HepG2 (cell line): ENCODE results near the gene ZBP1. TPM values are rescaled to one million over a fixed set of nuclear protein-coding genes. Genes with fewer than 3 reads are reported as not detected.
A peak's percentile ranks its signal among the peaks of the same experiment; 100 is the strongest.

Source experiments
- CREM ChIP-seq, 2 experiments: sonication (generic) in 1 of 2; formaldehyde crosslinking in 1 of 2; IDR thresholded peaks; 2 replicates each; pipeline versions ENCODE4 v1.4.0 to v1.6.1; 2016 to 2020; ENCODE audit warnings: antibody characterized with exemption in 1 of 2, mild to moderate bottlenecking in 1 of 2, missing genetic modification reagents in 1 of 2
- HINFP ChIP-seq: sonication (generic); formaldehyde crosslinking; IDR thresholded peaks from 2 replicates; pipeline ENCODE4 v1.4.0; 2020; ENCODE audit warnings: low read depth, mild to moderate bottlenecking, missing genetic modification reagents
- KMT2A ChIP-seq: sonication (generic); formaldehyde crosslinking; IDR thresholded peaks from 2 replicates; pipeline ENCODE4 v1.4.0; 2020; ENCODE audit warnings: missing genetic modification reagents
- NCOA2 ChIP-seq: sonication (generic); formaldehyde crosslinking; IDR thresholded peaks from 2 replicates; pipeline ENCODE4 v1.8.0; 2022; ENCODE audit warnings: inconsistent platforms
- RBFOX2 ChIP-seq: fragments of 200-400 bp; formaldehyde crosslinking; IDR thresholded peaks from 2 replicates; pipeline ENCODE4 v1.6.1; 2017; ENCODE audit warnings: low read depth, mild to moderate bottlenecking, low read length
- SAP130 ChIP-seq: IDR thresholded peaks from 2 replicates; pipeline ENCODE4 v1.6.1; 2016; ENCODE audit warnings: low read depth
- ZBTB46 ChIP-seq: sonication (generic); formaldehyde crosslinking; IDR thresholded peaks from 2 replicates; pipeline ENCODE4 v1.4.0; 2020; ENCODE audit warnings: mild to moderate bottlenecking, missing genetic modification reagents, borderline replicate concordance
- ZNF12 ChIP-seq: sonication (generic); formaldehyde crosslinking; IDR thresholded peaks from 2 replicates; pipeline ENCODE4 v1.5.0; 2020; ENCODE audit warnings: missing genetic modification reagents
- ZNF354B ChIP-seq: sonication (generic); formaldehyde crosslinking; IDR thresholded peaks from 2 replicates; pipeline ENCODE4 v1.8.0; 2022; ENCODE audit warnings: mild to moderate bottlenecking, missing genetic modification reagents
- ZNF570 ChIP-seq: sonication (generic); formaldehyde crosslinking; IDR thresholded peaks from 2 replicates; pipeline ENCODE4 v1.4.0; 2020; ENCODE audit warnings: mild to moderate bottlenecking, missing genetic modification reagents, borderline replicate concordance
- ZNF674 ChIP-seq: sonication (generic); formaldehyde crosslinking; IDR thresholded peaks from 2 replicates; pipeline ENCODE4 v1.5.0; 2020; ENCODE audit warnings: low read depth, mild to moderate bottlenecking, missing genetic modification reagents
- ZNF75D ChIP-seq: sonication (generic); formaldehyde crosslinking; IDR thresholded peaks from 2 replicates; pipeline ENCODE4 v1.8.1; 2023; ENCODE audit warnings: missing genetic modification reagents, mild to moderate bottlenecking, borderline replicate concordance
- polyA plus RNA-seq, 8 experiments: library from polyadenylated mRNA; depleted of rRNA in 3 of 8; stranded (reverse) in 7 of 8; unstranded in 1 of 8; fragments of >200 nt; fragmentation: Illumina TruSeq in 4 of 8; extraction: Trizol in 4 of 8; gene quantifications; 2 replicates each; pipeline versions ENCODE4 v1.2.1 to v1.2.3, GENCODE V29; 2011 to 2016; ENCODE audit warnings: low read depth in 4 of 8, missing spikeins in 1 of 8, mixed read lengths in 1 of 8; ENCODE audit not compliant: insufficient read depth in 1 of 8
- total RNA-seq, 5 experiments: library from RNA; depleted of rRNA; stranded (reverse); fragments of >200 nt; fragmentation: Illumina TruSeq; extraction: Trizol; gene quantifications; 2 replicates each; pipeline ENCODE4 v1.2.3, GENCODE V29; 2016; ENCODE audit warnings: low read depth in 1 of 5
- TF ChIP-seq, protein P1 (sequence below): sonication (generic); formaldehyde crosslinking; IDR thresholded peaks from 2 replicates; pipeline ENCODE4 v1.4.0; 2020; ENCODE audit warnings: mild to moderate bottlenecking, missing genetic modification reagents

ZBP1 gene
- total and polyA plus RNA-seq, 2 of the 13 experiments (the other 11 are each of a cell fraction or from before 2014, with no cell fraction given): not detected

DNA sequence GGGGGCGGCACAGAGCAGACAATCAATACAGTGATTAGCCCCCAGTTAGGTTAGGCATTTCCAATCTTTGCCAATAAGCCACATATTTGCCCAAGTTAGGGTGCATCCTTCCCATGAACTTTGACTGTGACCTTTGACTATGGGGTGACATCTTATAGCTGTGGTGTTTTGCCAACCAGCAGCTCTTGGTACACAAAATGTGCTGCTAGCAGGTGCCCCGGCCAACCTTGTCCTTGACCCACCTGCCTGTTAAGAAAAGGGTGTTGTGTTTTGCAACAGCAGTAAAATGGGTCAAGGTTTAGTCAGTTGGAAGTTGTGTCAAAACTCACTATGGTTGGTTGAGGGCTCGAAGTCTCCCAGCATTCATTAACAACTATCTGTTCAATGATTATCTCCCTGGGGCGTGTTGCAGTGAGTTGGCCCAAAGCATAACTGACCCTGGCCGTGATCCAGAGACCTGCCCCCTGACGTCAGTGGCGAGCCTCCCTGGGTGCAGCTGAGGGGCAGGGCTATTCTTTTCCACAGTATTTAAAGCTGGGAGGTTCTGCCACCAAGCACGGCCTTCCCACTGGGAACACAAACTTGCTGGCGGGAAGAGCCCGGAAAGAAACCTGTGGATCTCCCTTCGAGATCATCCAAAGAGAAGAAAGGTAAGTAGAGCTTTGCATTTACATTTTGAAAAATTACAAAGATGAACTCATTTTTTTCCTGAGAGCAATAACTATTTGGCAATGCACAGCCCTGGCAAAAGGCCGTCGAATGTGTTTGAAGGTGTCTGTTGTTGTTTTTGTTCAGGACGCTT, 59.5 kb downstream of the ZBP1 start, which contains the start of gene PCK1 (continued):
- TF ChIP-seq ZBTB46 (CRISPR knock-in tag) (no peak), HINFP (CRISPR knock-in tag) (peak; percentile 92), CREM (IDR thresholded peaks at IDR 0.05) (peak; percentile 96), CREM (CRISPR knock-in tag; IDR thresholded peaks at IDR 0.05) (peak; percentile 43; the same call in 1 of the 2 replicates), SAP130 (CRISPR knock-in tag) (peak; percentile 94), KMT2A (CRISPR knock-in tag) (peak; percentile 48; the same call in 1 of the 2 replicates), ZNF75D (no peak), ZNF674 (CRISPR knock-in tag) (no peak), NCOA2 (CRISPR knock-in tag) (peak; percentile 96), ZNF12 (0 out of 2 replicates have a peak, but pooled peaks have one; percentile 57), ZNF354B (CRISPR knock-in tag) (no peak), ZNF570 (no peak), RBFOX2 (no peak)
- TF ChIP-seq, protein P1, sequence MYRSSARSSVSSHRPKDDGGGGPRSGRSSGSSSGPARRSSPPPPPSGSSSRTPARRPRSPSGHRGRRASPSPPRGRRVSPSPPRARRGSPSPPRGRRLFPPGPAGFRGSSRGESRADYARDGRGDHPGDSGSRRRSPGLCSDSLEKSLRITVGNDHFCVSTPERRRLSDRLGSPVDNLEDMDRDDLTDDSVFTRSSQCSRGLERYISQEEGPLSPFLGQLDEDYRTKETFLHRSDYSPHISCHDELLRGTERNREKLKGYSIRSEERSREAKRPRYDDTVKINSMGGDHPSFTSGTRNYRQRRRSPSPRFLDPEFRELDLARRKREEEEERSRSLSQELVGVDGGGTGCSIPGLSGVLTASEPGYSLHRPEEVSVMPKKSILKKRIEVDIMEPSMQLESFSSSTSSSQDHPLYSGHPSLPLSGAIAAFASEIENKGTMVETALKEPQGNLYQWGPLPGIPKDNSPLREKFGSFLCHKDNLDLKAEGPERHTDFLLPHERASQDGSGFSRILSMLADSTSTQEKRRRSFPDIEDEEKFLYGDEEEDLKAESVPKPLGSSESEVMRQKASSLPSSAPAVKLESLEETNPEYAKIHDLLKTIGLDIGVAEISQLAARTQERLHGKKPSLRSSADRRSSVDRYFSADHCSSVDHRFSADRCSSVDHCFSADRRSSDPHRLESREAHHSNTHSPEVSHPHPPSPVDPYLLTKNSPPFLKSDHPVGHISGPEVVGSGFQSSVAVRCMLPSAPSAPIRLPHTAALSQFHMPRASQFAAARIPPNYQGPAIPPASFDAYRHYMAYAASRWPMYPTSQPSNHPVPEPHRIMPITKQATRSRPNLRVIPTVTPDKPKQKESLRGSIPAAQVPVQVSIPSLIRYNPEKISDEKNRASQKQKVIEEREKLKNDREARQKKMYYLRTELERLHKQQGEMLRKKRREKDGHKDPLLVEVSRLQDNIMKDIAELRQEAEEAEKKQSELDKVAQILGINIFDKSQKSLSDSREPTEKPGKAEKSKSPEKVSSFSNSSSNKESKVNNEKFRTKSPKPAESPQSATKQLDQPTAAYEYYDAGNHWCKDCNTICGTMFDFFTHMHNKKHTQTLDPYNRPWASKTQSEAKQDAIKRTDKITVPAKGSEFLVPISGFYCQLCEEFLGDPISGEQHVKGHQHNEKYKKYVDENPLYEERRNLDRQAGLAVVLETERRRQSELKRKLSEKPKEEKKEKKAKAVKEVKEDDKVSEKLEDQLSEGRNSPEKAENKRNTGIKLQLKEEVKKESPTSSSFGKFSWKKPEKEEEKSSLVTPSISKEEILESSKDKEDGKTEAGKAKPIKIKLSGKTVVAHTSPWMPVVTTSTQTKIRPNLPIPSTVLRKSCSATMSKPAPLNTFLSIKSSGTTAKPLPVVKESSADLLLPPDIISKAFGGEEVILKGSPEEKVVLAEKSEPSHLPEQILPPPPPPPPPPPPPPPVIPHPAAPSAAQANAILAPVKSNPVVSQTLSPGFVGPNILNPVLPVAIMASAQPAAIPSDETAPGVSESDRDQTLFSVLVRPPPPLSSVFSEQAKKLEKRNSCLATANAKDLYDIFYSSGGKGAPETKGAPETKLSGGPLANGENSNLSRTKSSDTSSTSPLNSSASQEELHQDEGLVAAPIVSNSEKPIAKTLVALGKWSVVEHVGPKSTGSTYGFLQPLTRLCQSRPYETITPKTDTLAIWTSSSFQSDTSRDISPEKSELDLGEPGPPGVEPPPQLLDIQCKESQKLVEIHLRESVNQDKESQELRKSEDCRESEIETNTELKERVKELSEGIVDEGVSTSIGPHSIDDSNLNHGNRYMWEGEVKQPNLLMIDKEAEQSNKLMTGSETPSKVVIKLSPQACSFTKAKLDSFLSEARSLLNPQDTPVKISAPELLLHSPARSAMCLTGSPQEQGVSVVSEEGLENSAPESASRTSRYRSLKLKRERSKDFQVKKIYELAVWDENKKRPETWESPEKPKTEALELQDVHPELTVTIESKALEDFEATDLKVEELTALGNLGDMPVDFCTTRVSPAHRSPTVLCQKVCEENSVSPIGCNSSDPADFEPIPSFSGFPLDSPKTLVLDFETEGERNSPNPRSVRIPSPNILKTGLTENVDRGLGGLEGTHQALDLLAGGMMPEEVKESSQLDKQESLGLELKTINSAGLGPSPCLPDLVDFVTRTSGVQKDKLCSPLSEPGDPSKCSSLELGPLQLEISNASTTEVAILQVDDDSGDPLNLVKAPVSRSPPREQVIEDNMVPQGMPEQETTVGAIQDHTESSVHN (CRISPR knock-in tag): peak; percentile 72; the same call in 1 of the 2 replicates
